ENCODE results near the gene CTPS1.

DNA sequence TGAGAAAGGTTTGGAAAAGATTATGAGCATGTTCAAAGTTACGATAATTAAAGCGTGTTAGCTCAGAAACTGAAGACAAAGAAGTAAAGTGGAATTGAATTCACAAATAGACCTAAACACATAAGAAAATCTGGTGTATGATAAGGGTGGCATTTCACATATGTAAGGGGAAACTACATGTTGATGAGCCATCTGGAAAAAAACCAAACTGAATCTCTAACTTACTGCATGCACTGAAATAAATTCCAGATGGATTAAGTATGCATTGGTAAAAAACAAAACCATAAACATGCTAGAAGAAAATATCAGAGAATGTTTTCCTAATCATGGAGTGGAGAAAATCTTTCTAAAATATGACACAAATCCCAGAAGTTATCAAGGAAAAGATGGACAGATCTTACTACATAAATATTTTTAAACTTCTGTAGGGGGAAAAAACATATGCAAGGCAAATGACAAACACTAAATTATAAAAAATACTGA is 34.0 kb upstream of the CTPS1 start:
- TF ChIP-seq POLR2A (IDR thresholded peaks at IDR 0.05): no peak
- TF ChIP-seq, protein P1, sequence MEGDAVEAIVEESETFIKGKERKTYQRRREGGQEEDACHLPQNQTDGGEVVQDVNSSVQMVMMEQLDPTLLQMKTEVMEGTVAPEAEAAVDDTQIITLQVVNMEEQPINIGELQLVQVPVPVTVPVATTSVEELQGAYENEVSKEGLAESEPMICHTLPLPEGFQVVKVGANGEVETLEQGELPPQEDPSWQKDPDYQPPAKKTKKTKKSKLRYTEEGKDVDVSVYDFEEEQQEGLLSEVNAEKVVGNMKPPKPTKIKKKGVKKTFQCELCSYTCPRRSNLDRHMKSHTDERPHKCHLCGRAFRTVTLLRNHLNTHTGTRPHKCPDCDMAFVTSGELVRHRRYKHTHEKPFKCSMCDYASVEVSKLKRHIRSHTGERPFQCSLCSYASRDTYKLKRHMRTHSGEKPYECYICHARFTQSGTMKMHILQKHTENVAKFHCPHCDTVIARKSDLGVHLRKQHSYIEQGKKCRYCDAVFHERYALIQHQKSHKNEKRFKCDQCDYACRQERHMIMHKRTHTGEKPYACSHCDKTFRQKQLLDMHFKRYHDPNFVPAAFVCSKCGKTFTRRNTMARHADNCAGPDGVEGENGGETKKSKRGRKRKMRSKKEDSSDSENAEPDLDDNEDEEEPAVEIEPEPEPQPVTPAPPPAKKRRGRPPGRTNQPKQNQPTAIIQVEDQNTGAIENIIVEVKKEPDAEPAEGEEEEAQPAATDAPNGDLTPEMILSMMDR (IDR thresholded peaks at IDR 0.05 in 4 of 5, conservative IDR thresholded peaks at IDR 0.05 in 1 of 5): no peak

Data from gastrocnemius medialis (tissue), 4 donors.